Measurements from ENCODE around the gene PLXNA2. TPM values are rescaled to one million over a fixed set of nuclear protein-coding genes. Genes with fewer than 3 reads are reported as not detected.

PLXNA2 gene
- total and polyA plus RNA-seq, 2 of the 13 experiments (the other 11 are each of a cell fraction or from before 2014, with no cell fraction given), result 1.1 to 2.1 TPM

DNA sequence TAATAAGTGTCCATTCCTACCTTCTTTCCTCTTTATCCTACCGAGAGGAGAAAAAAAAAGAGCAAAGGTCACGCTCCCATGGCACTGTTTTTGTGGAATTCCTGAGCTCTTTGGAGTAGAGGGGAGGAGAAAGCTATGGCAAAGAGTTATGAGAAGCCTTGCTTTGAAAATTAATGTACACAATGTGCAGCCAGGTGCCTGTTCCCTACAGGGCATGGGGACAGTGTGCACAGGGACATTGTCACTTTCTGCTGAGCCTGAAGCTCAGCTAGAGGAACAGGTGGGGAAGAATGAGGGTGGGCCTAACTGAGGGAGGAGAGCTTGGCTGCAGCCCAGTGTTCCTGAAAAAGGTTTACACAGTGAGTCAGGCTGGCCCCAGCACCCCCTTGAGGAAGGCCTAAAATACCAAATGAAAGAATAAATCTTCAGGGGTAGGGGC is 66.1 kb downstream of the PLXNA2 start (continued):
- TF ChIP-seq, protein P1, sequence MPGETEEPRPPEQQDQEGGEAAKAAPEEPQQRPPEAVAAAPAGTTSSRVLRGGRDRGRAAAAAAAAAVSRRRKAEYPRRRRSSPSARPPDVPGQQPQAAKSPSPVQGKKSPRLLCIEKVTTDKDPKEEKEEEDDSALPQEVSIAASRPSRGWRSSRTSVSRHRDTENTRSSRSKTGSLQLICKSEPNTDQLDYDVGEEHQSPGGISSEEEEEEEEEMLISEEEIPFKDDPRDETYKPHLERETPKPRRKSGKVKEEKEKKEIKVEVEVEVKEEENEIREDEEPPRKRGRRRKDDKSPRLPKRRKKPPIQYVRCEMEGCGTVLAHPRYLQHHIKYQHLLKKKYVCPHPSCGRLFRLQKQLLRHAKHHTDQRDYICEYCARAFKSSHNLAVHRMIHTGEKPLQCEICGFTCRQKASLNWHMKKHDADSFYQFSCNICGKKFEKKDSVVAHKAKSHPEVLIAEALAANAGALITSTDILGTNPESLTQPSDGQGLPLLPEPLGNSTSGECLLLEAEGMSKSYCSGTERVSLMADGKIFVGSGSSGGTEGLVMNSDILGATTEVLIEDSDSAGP (CRISPR knock-in tag; IDR thresholded peaks at IDR 0.05; ENCODE audit: borderline replicate concordance), result no peak
- no peak for TF ChIP-seq CHCHD3 (CRISPR knock-in tag; IDR thresholded peaks at IDR 0.05)
- TF ChIP-seq, protein P2, sequence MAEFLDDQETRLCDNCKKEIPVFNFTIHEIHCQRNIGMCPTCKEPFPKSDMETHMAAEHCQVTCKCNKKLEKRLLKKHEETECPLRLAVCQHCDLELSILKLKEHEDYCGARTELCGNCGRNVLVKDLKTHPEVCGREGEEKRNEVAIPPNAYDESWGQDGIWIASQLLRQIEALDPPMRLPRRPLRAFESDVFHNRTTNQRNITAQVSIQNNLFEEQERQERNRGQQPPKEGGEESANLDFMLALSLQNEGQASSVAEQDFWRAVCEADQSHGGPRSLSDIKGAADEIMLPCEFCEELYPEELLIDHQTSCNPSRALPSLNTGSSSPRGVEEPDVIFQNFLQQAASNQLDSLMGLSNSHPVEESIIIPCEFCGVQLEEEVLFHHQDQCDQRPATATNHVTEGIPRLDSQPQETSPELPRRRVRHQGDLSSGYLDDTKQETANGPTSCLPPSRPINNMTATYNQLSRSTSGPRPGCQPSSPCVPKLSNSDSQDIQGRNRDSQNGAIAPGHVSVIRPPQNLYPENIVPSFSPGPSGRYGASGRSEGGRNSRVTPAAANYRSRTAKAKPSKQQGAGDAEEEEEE (CRISPR knock-in tag; IDR thresholded peaks at IDR 0.05; ENCODE audit: borderline replicate concordance), result no peak
- no peak for TF ChIP-seq ZNF776 (CRISPR knock-in tag; IDR thresholded peaks at IDR 0.05)
- TF ChIP-seq PCBP1 (IDR thresholded peaks at IDR 0.05; ENCODE audit: borderline replicate concordance, low read depth, low read length), result no peak
- TF ChIP-seq ZNF614 (CRISPR knock-in tag; IDR thresholded peaks at IDR 0.05; ENCODE audit: borderline replicate concordance), result peak; percentile 75
- no peak for TF ChIP-seq ZNF33A (CRISPR knock-in tag; IDR thresholded peaks at IDR 0.05; ENCODE audit: borderline replicate concordance)
- TF ChIP-seq ZFY (CRISPR knock-in tag; IDR thresholded peaks at IDR 0.05), result no peak
- no peak for TF ChIP-seq ZFP90 (CRISPR knock-in tag; IDR thresholded peaks at IDR 0.05; ENCODE audit: borderline replicate concordance)
- no peak; the same call in 1 of the 2 replicates for TF ChIP-seq REPIN1 (CRISPR knock-in tag; IDR thresholded peaks at IDR 0.05; ENCODE audit: borderline replicate concordance, low read depth)
- no peak for TF ChIP-seq RFX5 (IDR thresholded peaks at IDR 0.05; ENCODE audit: low read depth, low read length)
- TF ChIP-seq HOXA3 (CRISPR knock-in tag; IDR thresholded peaks at IDR 0.05), result no peak
- no peak for TF ChIP-seq SIX1 (CRISPR knock-in tag; IDR thresholded peaks at IDR 0.05; ENCODE audit: borderline replicate concordance)
- no peak for TF ChIP-seq CENPX (CRISPR knock-in tag; IDR thresholded peaks at IDR 0.05)
- 0 out of 2 replicates have a peak, but pooled peaks have one; percentile 30 for TF ChIP-seq TCF7 (IDR thresholded peaks at IDR 0.05; ENCODE audit: low read depth)
- TF ChIP-seq, protein P3, sequence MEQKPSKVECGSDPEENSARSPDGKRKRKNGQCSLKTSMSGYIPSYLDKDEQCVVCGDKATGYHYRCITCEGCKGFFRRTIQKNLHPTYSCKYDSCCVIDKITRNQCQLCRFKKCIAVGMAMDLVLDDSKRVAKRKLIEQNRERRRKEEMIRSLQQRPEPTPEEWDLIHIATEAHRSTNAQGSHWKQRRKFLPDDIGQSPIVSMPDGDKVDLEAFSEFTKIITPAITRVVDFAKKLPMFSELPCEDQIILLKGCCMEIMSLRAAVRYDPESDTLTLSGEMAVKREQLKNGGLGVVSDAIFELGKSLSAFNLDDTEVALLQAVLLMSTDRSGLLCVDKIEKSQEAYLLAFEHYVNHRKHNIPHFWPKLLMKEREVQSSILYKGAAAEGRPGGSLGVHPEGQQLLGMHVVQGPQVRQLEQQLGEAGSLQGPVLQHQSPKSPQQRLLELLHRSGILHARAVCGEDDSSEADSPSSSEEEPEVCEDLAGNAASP (CRISPR knock-in tag; IDR thresholded peaks at IDR 0.05; ENCODE audit: borderline replicate concordance), result no peak
- no peak for TF ChIP-seq ZFP1 (CRISPR knock-in tag; IDR thresholded peaks at IDR 0.05)
- TF ChIP-seq ZNF790 (CRISPR knock-in tag; IDR thresholded peaks at IDR 0.05; ENCODE audit: borderline replicate concordance), result no peak
- TF ChIP-seq ZNF563 (CRISPR knock-in tag; IDR thresholded peaks at IDR 0.05), result no peak
- no peak for TF ChIP-seq PTBP1 (IDR thresholded peaks at IDR 0.05; ENCODE audit: low read depth, low read length, poor library complexity, severe bottlenecking)
- no peak for TF ChIP-seq KLF13 (CRISPR knock-in tag; IDR thresholded peaks at IDR 0.05)
- peak; percentile 44 for TF ChIP-seq TEAD3 (CRISPR knock-in tag; optimal IDR thresholded peaks at IDR 0.05; ENCODE audit: borderline replicate concordance)
- no peak for TF ChIP-seq TARDBP (CRISPR knock-in tag; IDR thresholded peaks at IDR 0.05)
- no peak for TF ChIP-seq SRF (IDR thresholded peaks at IDR 0.05; ENCODE audit: low read depth, low read length)
- TF ChIP-seq, protein P4, sequence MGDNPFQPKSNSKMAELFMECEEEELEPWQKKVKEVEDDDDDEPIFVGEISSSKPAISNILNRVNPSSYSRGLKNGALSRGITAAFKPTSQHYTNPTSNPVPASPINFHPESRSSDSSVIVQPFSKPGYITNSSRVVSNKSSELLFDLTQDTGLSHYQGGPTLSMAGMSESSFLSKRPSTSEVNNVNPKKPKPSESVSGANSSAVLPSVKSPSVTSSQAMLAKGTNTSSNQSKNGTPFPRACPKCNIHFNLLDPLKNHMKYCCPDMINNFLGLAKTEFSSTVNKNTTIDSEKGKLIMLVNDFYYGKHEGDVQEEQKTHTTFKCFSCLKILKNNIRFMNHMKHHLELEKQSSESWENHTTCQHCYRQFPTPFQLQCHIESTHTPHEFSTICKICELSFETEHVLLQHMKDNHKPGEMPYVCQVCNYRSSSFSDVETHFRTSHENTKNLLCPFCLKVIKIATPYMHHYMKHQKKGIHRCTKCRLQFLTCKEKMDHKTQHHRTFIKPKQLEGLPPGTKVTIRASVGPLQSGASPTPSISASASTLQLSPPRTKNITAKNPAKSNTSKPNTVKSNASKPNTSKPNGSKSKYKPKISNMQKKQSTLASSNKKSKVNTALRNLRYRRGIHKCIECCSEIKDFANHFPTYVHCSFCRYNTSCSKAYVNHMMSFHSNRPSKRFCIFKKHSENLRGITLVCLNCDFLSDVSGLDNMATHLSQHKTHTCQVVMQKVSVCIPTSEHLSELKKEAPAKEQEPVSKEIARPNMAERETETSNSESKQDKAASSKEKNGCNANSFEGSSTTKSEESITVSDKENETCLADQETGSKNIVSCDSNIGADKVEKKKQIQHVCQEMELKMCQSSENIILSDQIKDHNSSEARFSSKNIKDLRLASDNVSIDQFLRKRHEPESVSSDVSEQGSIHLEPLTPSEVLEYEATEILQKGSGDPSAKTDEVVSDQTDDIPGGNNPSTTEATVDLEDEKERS (CRISPR knock-in tag; IDR thresholded peaks at IDR 0.05), result no peak

All from HepG2 (cell line).